ENCODE data around the gene FOXK2. TPM values are rescaled to one million over a fixed set of nuclear protein-coding genes. Genes with fewer than 3 reads are reported as not detected.

FOXK2 gene
- total RNA-seq, 2 experiments from 2014 or later: 32.5 to 33.7 TPM

- no peaks in the 10 kb centered on the region for H3K27me3 Mint-ChIP-seq
- no peaks in the 10 kb centered on the region for H3K27me3 ChIP-seq (ENCODE audit: control insufficient read depth in 1 of 2, insufficient read depth in 2 of 2, low read length in 2 of 2)
- peaks cover 49% of the 10 kb centered on the region for H3K4me1 Mint-ChIP-seq (ENCODE audit: low read depth)
- no peak for TF ChIP-seq CTCF (IDR thresholded peaks at IDR 0.05)
- no peak overlapping the region for H3K4me3 ChIP-seq (ENCODE audit: low read length)
- H3K27ac ChIP-seq (ENCODE audit: low read depth in 1 of 2, low read length in 2 of 2): no peak overlapping the region
- POLR2A ChIA-PET: no interaction called here
- CTCF ChIA-PET: no interaction called here
- H3K4me1 ChIP-seq (ENCODE audit: insufficient read depth, low read length): peaks cover 26% of the 10 kb centered on the region
- no peaks in the 10 kb centered on the region for H3K36me3 Mint-ChIP-seq (ENCODE audit: low read depth)
- no peaks in the 10 kb centered on the region for H3K9me3 ChIP-seq (ENCODE audit: control insufficient read depth in 1 of 2, insufficient read depth in 1 of 2, low read length in 2 of 2)
- H3K9me3 Mint-ChIP-seq: no peaks in the 10 kb centered on the region
- peak overlapping the region; percentile 25 for H3K27ac Mint-ChIP-seq
- H3K4me3 Mint-ChIP-seq: no peak overlapping the region
- H3K36me3 ChIP-seq (ENCODE audit: insufficient read depth, low read length): no peaks in the 10 kb centered on the region
- ATAC-seq (ENCODE audit: poor library complexity) (no peak), DNase-seq (no peak)
- intact Hi-C loops (cut with DNase I, micrococcal nuclease): no loop called here
Measured at GRCh38 chr17:82547981-82548380, 28.4 kb downstream of the FOXK2 start.

GRCh38 chr17:82548681-82549303 is 29.3 kb downstream of the FOXK2 start:
- Histone ChIP-seq H3K4me3 (ENCODE audit: low read length) (no peak overlapping the region), H3K9me3 (ENCODE audit: control insufficient read depth in 1 of 2, insufficient read depth in 1 of 2, low read length in 2 of 2) (no peaks in the 10 kb centered on the region), H3K36me3 (ENCODE audit: insufficient read depth, low read length) (no peaks in the 10 kb centered on the region), H3K4me1 (ENCODE audit: insufficient read depth, low read length) (peaks cover 26% of the 10 kb centered on the region), H3K27ac (ENCODE audit: low read depth in 1 of 2, low read length in 2 of 2) (no peak overlapping the region), H3K27me3 (ENCODE audit: control insufficient read depth in 1 of 2, insufficient read depth in 2 of 2, low read length in 2 of 2) (no peaks in the 10 kb centered on the region)
- intact Hi-C loops (cut with DNase I, micrococcal nuclease): no loop called here
- Mint-ChIP-seq H3K4me1 (ENCODE audit: low read depth) (peaks cover 44% of the 10 kb centered on the region), H3K36me3 (ENCODE audit: low read depth) (no peaks in the 10 kb centered on the region), H3K27me3 (no peaks in the 10 kb centered on the region), H3K4me3 (no peak overlapping the region), H3K27ac (peak overlapping the region; percentile 25), H3K9me3 (no peaks in the 10 kb centered on the region)
- DNase-seq (peak in 2 of 14 experiments; percentile 22), ATAC-seq (ENCODE audit: poor library complexity) (no peak)
- TF ChIP-seq CTCF (IDR thresholded peaks at IDR 0.05): no peak
- ChIA-PET CTCF (no interaction called here), POLR2A (no interaction called here)

- no peak overlapping the region for H3K27ac ChIP-seq (ENCODE audit: low read depth in 1 of 2, low read length in 2 of 2)
- Mint-ChIP-seq H3K27ac (peak overlapping the region; percentile 56), H3K4me3 (no peak overlapping the region), H3K27me3 (no peaks in the 10 kb centered on the region), H3K9me3 (no peaks in the 10 kb centered on the region), H3K4me1 (ENCODE audit: low read depth) (peaks cover 40% of the 10 kb centered on the region), H3K36me3 (ENCODE audit: low read depth) (no peaks in the 10 kb centered on the region)
- no peaks in the 10 kb centered on the region for H3K36me3 ChIP-seq (ENCODE audit: insufficient read depth, low read length)
- TF ChIP-seq CTCF (IDR thresholded peaks at IDR 0.05): peak; percentile 77
- ATAC-seq (ENCODE audit: poor library complexity) (peak; percentile 100), DNase-seq (peak; percentile 59 to 88 (median 76))
- H3K4me1 ChIP-seq (ENCODE audit: insufficient read depth, low read length): peaks cover 24% of the 10 kb centered on the region
- no peak overlapping the region for H3K4me3 ChIP-seq (ENCODE audit: low read length)
- ChIA-PET CTCF (interaction anchor here (0.6 to 1.1 kb wide), 4 partner anchors 16 to 71 kb away, joined by 3 to 4 read pairs (median 3); partner anchors contain the start of gene FOXK2), POLR2A (interaction anchor here (0.9 to 1.4 kb wide), 2 partner anchors 32 to 55 kb away, joined by 3 to 8 read pairs; partner anchors contain the start of gene FOXK2)
- H3K9me3 ChIP-seq (ENCODE audit: control insufficient read depth in 1 of 2, insufficient read depth in 1 of 2, low read length in 2 of 2): no peaks in the 10 kb centered on the region
- no peaks in the 10 kb centered on the region for H3K27me3 ChIP-seq (ENCODE audit: control insufficient read depth in 1 of 2, insufficient read depth in 2 of 2, low read length in 2 of 2)
- intact Hi-C loops (cut with DNase I, micrococcal nuclease): loop anchor here (1.0 to 10.0 kb wide), 4 partner anchors 55 to 517 kb away; partner anchors contain the start of genes DCXR (in 1 of the 2), HEXD (in 1 of the 2), OGFOD3 (in 1 of the 2) and RAC3 (in 1 of the 2)
Measured at GRCh38 chr17:82551779-82552457, 32.4 kb downstream of the FOXK2 start.

Measured in CD4-positive, alpha-beta T cell (primary cell).